SK-N-SH (cell line): ENCODE data around the gene PDZK1IP1. TPM values are rescaled to one million over a fixed set of nuclear protein-coding genes. Genes with fewer than 3 reads are reported as not detected.
"Not testable (repeated sequence)": the region's sequence is repeated elsewhere in the genome, so short reads cannot be mapped to it uniquely, and the experiment has no call there.

Experiments used
- CTCF ChIA-PET: fragments of 300-600, 350-600 bp; formaldehyde crosslinking; extraction: SDS; loops from one replicate; lab custom pipeline; 2021; lab: Yijun Ruan, JAX
- POLR2A ChIA-PET: fragments of 350-600 bp; sonication (Branson Sonifier 250); formaldehyde crosslinking; extraction: SDS; loops from one replicate; lab custom pipeline; 2020; ENCODE audit warnings: antibody characterized with exemption, inconsistent platforms; lab: Yijun Ruan, JAX
- DNase-seq: peaks from one replicate; pipeline ENCODE4 v3.0.0; 2012
- H2AFZ ChIP-seq: fragments of 200-600 bp; sonication (generic); 2 replicates; pipeline ENCODE4 v1.8.1; 2016; ENCODE audit warnings: antibody characterized with exemption, mild to moderate bottlenecking, low read depth
- H3F3A ChIP-seq: fragments of 200-600 bp; sonication (generic); replicated peaks from 2 replicates; pipeline ENCODE3; 2016; ENCODE audit warnings: antibody characterized with exemption, mild to moderate bottlenecking; ENCODE audit not compliant: insufficient read depth
- H3K27ac ChIP-seq, 2 experiments: fragments of 200-500 bp in 1 of 2; fragments of 200-600 bp in 1 of 2; sonication (Bioruptor generic) in 1 of 2; sonication (generic), shearing (Covaris generic) in 1 of 2; 2 replicates each; pipeline versions ENCODE4 v1.5.1 to v1.6.1; 2014 to 2016; ENCODE audit warnings: low read depth in 2 of 2, inconsistent platforms in 1 of 2, low read length in 1 of 2, mild to moderate bottlenecking in 1 of 2, mixed read lengths in 1 of 2
- H3K27me3 ChIP-seq: fragments of 200-600 bp; sonication (generic), shearing (Covaris generic); 2 replicates; pipeline ENCODE4 v1.6.1; 2016; ENCODE audit warnings: mixed run types; ENCODE audit not compliant: insufficient read depth
- H3K36me3 ChIP-seq, 2 experiments: fragments of 200-500 bp in 1 of 2; fragments of 200-600 bp in 1 of 2; sonication (Bioruptor generic) in 1 of 2; sonication (generic) in 1 of 2; replicated peaks in 1 of 2; 2 replicates each; pipeline versions ENCODE3 to v1.5.1; 2014 to 2016; ENCODE audit warnings: low read length in 1 of 2, mild to moderate bottlenecking in 1 of 2; ENCODE audit not compliant: insufficient read depth in 2 of 2, control insufficient read depth in 1 of 2
- H3K4me1 ChIP-seq, 2 experiments: fragments of 200-500 bp in 1 of 2; fragments of 200-600 bp in 1 of 2; sonication (Bioruptor generic) in 1 of 2; sonication (generic), shearing (Covaris generic) in 1 of 2; 2 replicates each; pipeline versions ENCODE4 v1.5.1 to v1.6.1; 2014 to 2016; ENCODE audit warnings: low read depth in 1 of 2, low read length in 1 of 2, mixed run types in 1 of 2; ENCODE audit not compliant: insufficient read depth in 2 of 2, control insufficient read depth in 1 of 2
- H3K4me2 ChIP-seq: fragments of 200-600 bp; sonication (generic), shearing (Covaris generic); 2 replicates; pipeline ENCODE4 v1.6.1; 2017; ENCODE audit warnings: mixed run types
- H3K4me3 ChIP-seq, 2 experiments: fragments of 200-500 bp in 1 of 2; fragments of 200-600 bp in 1 of 2; sonication (Bioruptor generic) in 1 of 2; sonication (generic), shearing (Covaris generic) in 1 of 2; 2 replicates each; pipeline versions ENCODE4 v1.5.1 to v1.8.1; 2014 to 2016; ENCODE audit warnings: low read depth in 2 of 2, inconsistent platforms in 1 of 2, low read length in 1 of 2, mild to moderate bottlenecking in 1 of 2, mixed read lengths in 1 of 2, moderate library complexity in 1 of 2
- H3K79me2 ChIP-seq: fragments of 200-600 bp; sonication (generic); 2 replicates; pipeline ENCODE4 v1.8.1; 2017; ENCODE audit warnings: mild to moderate bottlenecking; ENCODE audit not compliant: insufficient read depth
- H3K9ac ChIP-seq: fragments of 200-600 bp; sonication (generic); 2 replicates; pipeline ENCODE4 v1.6.1; 2017; ENCODE audit warnings: mixed run types
- H3K9me2 ChIP-seq: fragments of 200-600 bp; sonication (generic); 2 replicates; pipeline ENCODE4 v1.6.1; 2017; ENCODE audit warnings: mixed run types
- H3K9me3 ChIP-seq: fragments of 200-600 bp; sonication (generic); 2 replicates; pipeline ENCODE4 v1.6.1; 2017; ENCODE audit warnings: mixed run types, mild to moderate bottlenecking, moderate library complexity
- H4K20me1 ChIP-seq: fragments of 200-600 bp; sonication (generic); 2 replicates; pipeline ENCODE4 v1.6.1; 2017; ENCODE audit warnings: mild to moderate bottlenecking, mixed run types; ENCODE audit not compliant: insufficient read depth
- CHD2 ChIP-seq: fragments of 150-350 bp; IDR thresholded peaks from 2 replicates; pipeline ENCODE4 v1.6.1; 2018; ENCODE audit warnings: low read length; ENCODE audit not compliant: partially characterized antibody
- JUND ChIP-seq: IDR thresholded peaks from 2 replicates; pipeline ENCODE4 v1.4.0; 2012
- MXI1 ChIP-seq: IDR thresholded peaks from 2 replicates; pipeline ENCODE4 v1.6.1; 2012; ENCODE audit warnings: mild to moderate bottlenecking, low read depth, low read length, improper control_type of control experiment
- RFX5 ChIP-seq: IDR thresholded peaks from 2 replicates; pipeline ENCODE4 v1.6.1; 2012; ENCODE audit warnings: mild to moderate bottlenecking, improper control_type of control experiment, low read length
- RXRA ChIP-seq: IDR thresholded peaks from 2 replicates; pipeline ENCODE4 v1.4.0; 2012; ENCODE audit warnings: low read depth, mild to moderate bottlenecking, borderline replicate concordance
- SIN3A ChIP-seq: IDR thresholded peaks from 2 replicates; pipeline ENCODE4 v1.6.1; 2012; ENCODE audit warnings: low read depth, mild to moderate bottlenecking, low read length, moderate library complexity, borderline replicate concordance
- SMC3 ChIP-seq: IDR thresholded peaks from 2 replicates; pipeline ENCODE4 v1.6.1; 2012; ENCODE audit warnings: low read depth, low read length, improper control_type of control experiment
- TAF1 ChIP-seq: IDR thresholded peaks from 2 replicates; pipeline ENCODE4 v1.6.1; 2012; ENCODE audit warnings: low read depth, mild to moderate bottlenecking, low read length, moderate library complexity, borderline replicate concordance
- TEAD4 ChIP-seq: IDR thresholded peaks from 2 replicates; pipeline ENCODE4 v1.4.0; 2012; ENCODE audit warnings: mild to moderate bottlenecking, borderline replicate concordance; ENCODE audit not compliant: insufficient read depth
- USF2 ChIP-seq: fragments of 150-350 bp; IDR thresholded peaks from 2 replicates; pipeline ENCODE4 v1.6.1; 2017; ENCODE audit warnings: antibody characterized with exemption, low read length, low read depth, borderline replicate concordance
- YY1 ChIP-seq: IDR thresholded peaks from 2 replicates; pipeline ENCODE4 v1.4.0; 2012; ENCODE audit warnings: low read depth, mild to moderate bottlenecking
- ZBTB33 ChIP-seq: IDR thresholded peaks from 2 replicates; pipeline ENCODE4 v1.4.0; 2012; ENCODE audit warnings: low read depth, borderline replicate concordance
- WGBS: methylation state at CpG from one replicate; pipeline ENCODE4 v1.1.6; 2017; ENCODE audit warnings: low lambda C conversion rate; 5-methylcytosine and 5-hydroxymethylcytosine counted together
- polyA plus RNA-seq, 3 experiments: library from polyadenylated mRNA; depleted of rRNA; stranded (reverse); fragments of >200 nt; gene quantifications; 2 replicates each; pipeline ENCODE4 v1.2.3, GENCODE V29; 2012
- TF ChIP-seq, protein P1 (sequence below): fragments of 200-600 bp; sonication (generic); IDR thresholded peaks from 2 replicates; pipeline ENCODE4 v1.6.1; 2017; ENCODE audit warnings: antibody characterized with exemption, mild to moderate bottlenecking, moderate library complexity
- TF ChIP-seq, protein P2 (sequence below): IDR thresholded peaks from 2 replicates; pipeline ENCODE4; 2012
- TF ChIP-seq, protein P3 (sequence below): IDR thresholded peaks from 2 replicates; pipeline ENCODE4 v1.6.1; 2012; ENCODE audit warnings: mild to moderate bottlenecking, low read depth, low read length, moderate library complexity

PDZK1IP1 gene
- polyA plus RNA-seq, 1 of the 3 experiments (the other 2 are of a cell fraction) = not detected

DNA sequence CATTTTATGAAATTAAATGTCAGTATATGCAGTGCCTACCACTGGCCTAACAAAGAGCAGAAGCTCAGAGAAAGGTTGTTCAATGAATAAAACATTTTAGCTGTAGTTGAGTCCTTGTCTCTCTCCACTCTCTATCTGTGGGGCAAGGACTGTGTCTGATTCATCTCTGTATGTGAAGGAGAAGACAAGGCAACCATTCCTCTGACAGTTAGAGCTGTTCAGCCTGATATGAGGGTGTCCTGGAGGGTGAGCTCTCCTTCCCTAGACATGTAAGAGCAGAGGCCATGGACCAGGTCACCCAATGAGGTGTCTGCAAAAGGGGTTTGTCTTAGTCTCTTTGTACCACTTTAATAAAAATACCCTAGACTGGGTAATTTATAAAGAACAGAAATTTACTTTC, 4.5 kb upstream of the PDZK1IP1 start:
- Histone ChIP-seq H3K36me3 (no peaks in the 10 kb centered on the region), H3K4me1 (peaks cover 0 to 3% of the 10 kb centered on the region in 2 experiments; a peak in 1 of 4 replicates), H3K27ac (no peak overlapping the region), H3K4me2 (no peak overlapping the region), H3F3A (no peaks in the 10 kb centered on the region), H3K27me3 (peaks cover 19% of the 10 kb centered on the region), H4K20me1 (no peaks in the 10 kb centered on the region), H3K9me3 (no peaks in the 10 kb centered on the region), H3K4me3 (no peak overlapping the region), H3K9ac (no peak overlapping the region), H3K9me2 (no peaks in the 10 kb centered on the region), H2AFZ (no peak overlapping the region), H3K79me2 (no peaks in the 10 kb centered on the region)
- no peak for TF ChIP-seq CHD2
- no peak for TF ChIP-seq TEAD4
- TF ChIP-seq RXRA = no peak
- TF ChIP-seq, protein P1, sequence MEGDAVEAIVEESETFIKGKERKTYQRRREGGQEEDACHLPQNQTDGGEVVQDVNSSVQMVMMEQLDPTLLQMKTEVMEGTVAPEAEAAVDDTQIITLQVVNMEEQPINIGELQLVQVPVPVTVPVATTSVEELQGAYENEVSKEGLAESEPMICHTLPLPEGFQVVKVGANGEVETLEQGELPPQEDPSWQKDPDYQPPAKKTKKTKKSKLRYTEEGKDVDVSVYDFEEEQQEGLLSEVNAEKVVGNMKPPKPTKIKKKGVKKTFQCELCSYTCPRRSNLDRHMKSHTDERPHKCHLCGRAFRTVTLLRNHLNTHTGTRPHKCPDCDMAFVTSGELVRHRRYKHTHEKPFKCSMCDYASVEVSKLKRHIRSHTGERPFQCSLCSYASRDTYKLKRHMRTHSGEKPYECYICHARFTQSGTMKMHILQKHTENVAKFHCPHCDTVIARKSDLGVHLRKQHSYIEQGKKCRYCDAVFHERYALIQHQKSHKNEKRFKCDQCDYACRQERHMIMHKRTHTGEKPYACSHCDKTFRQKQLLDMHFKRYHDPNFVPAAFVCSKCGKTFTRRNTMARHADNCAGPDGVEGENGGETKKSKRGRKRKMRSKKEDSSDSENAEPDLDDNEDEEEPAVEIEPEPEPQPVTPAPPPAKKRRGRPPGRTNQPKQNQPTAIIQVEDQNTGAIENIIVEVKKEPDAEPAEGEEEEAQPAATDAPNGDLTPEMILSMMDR = no peak
- no peak for TF ChIP-seq ZBTB33
- no peak for TF ChIP-seq TAF1
- no peak for TF ChIP-seq MXI1
- TF ChIP-seq, protein P2, sequence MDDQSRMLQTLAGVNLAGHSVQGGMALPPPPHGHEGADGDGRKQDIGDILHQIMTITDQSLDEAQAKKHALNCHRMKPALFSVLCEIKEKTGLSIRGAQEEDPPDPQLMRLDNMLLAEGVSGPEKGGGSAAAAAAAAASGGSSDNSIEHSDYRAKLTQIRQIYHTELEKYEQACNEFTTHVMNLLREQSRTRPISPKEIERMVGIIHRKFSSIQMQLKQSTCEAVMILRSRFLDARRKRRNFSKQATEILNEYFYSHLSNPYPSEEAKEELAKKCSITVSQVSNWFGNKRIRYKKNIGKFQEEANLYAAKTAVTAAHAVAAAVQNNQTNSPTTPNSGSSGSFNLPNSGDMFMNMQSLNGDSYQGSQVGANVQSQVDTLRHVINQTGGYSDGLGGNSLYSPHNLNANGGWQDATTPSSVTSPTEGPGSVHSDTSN = no peak
- TF ChIP-seq SIN3A = no peak
- no peak for TF ChIP-seq USF2
- TF ChIP-seq, protein P3, sequence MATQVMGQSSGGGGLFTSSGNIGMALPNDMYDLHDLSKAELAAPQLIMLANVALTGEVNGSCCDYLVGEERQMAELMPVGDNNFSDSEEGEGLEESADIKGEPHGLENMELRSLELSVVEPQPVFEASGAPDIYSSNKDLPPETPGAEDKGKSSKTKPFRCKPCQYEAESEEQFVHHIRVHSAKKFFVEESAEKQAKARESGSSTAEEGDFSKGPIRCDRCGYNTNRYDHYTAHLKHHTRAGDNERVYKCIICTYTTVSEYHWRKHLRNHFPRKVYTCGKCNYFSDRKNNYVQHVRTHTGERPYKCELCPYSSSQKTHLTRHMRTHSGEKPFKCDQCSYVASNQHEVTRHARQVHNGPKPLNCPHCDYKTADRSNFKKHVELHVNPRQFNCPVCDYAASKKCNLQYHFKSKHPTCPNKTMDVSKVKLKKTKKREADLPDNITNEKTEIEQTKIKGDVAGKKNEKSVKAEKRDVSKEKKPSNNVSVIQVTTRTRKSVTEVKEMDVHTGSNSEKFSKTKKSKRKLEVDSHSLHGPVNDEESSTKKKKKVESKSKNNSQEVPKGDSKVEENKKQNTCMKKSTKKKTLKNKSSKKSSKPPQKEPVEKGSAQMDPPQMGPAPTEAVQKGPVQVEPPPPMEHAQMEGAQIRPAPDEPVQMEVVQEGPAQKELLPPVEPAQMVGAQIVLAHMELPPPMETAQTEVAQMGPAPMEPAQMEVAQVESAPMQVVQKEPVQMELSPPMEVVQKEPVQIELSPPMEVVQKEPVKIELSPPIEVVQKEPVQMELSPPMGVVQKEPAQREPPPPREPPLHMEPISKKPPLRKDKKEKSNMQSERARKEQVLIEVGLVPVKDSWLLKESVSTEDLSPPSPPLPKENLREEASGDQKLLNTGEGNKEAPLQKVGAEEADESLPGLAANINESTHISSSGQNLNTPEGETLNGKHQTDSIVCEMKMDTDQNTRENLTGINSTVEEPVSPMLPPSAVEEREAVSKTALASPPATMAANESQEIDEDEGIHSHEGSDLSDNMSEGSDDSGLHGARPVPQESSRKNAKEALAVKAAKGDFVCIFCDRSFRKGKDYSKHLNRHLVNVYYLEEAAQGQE = no peak
- no peak for TF ChIP-seq YY1
- TF ChIP-seq SMC3 = no peak
- TF ChIP-seq RFX5 = no peak
- no peak for TF ChIP-seq JUND
- CTCF ChIA-PET = interaction anchor here (1.0 to 10.7 kb wide), 11 partner anchors 8 to 532 kb away, joined by 3 to 143 read pairs (median 15); no protein-coding TSS in a partner anchor
- no peak for DNase-seq
- POLR2A ChIA-PET = interaction anchor here (0.6 kb wide), 1 partner anchor 10 kb away, joined by 3 read pairs; no protein-coding TSS in a partner anchor

DNA sequence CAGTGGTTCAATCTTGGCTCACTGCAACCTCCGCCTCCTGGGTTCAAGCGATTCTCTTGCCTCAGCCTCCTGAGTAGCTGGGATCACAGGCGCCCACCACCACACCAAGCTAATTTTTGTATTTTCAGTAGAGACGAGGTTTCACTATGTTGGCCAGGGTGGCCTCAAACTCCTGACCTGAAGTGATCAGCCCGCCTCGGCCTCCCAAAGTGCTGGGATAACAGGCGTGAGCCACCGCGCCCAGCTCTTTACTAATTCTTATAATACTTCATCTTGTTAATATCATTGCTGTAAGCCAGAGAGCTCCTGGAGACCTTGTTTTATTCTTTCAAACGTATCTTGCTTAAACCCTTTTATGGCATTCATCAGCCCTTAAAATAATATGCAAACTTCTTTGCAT, 3.7 kb upstream of the PDZK1IP1 start:
- H4K20me1 ChIP-seq, H3K79me2 ChIP-seq, H3K9ac ChIP-seq, H3K4me3 ChIP-seq, H3K4me1 ChIP-seq, H3F3A ChIP-seq, H2AFZ ChIP-seq, H3K27ac ChIP-seq, H3K36me3 ChIP-seq, H3K9me3 ChIP-seq, DNase-seq, H3K9me2 ChIP-seq, H3K4me2 ChIP-seq: not testable (repeated sequence)
- WGBS = 50% methylated on average over 10 of the region's 10 CpGs
- POLR2A ChIA-PET = interaction anchor here (0.6 kb wide), 1 partner anchor 9 kb away, joined by 3 read pairs; no protein-coding TSS in a partner anchor
- CTCF ChIA-PET = interaction anchor here (0.6 to 10.7 kb wide), 33 partner anchors 8 to 665 kb away, joined by 3 to 143 read pairs (median 5); partner anchors contain the start of genes FOXD2 and STIL
- H3K27me3 ChIP-seq = peaks cover 10% of the 10 kb centered on the region
